NCI-H146 treated with DMSO at 0.1 percent for 48 hours (cell line): ENCODE results near the gene NOG.

Source experiments
- DNase-seq: peaks from one replicate; lab custom pipeline; 2025; ENCODE audit not compliant: unreplicated experiment; lab: John Stamatoyannopoulos, UW

The NOG gene

GRCh38 chr17:56596691-56597494 lies 3.4 kb downstream of the NOG start:
- no peak for DNase-seq

GRCh38 chr17:56597495-56597990 lies 4.0 kb downstream of the NOG start:
- DNase-seq: no peak

GRCh38 chr17:56598466-56598865 lies 5.0 kb downstream of the NOG start:
- DNase-seq: no peak

GRCh38 chr17:56599088-56599487 lies 5.6 kb downstream of the NOG start:
- DNase-seq: no peak

- no peak for DNase-seq
Observed at GRCh38 chr17:56599566-56599965, 6.1 kb downstream of the NOG start.

- no peak for DNase-seq
Observed at GRCh38 chr17:56600256-56600655, 6.8 kb downstream of the NOG start.

- no peak for DNase-seq
Observed at GRCh38 chr17:56601591-56601990, 8.1 kb downstream of the NOG start.

GRCh38 chr17:56602292-56603130 lies 9.0 kb downstream of the NOG start:
- DNase-seq: no peak

GRCh38 chr17:56603486-56604238 lies 10.2 kb downstream of the NOG start:
- no peak for DNase-seq

GRCh38 chr17:56604691-56605290 lies 11.3 kb downstream of the NOG start:
- DNase-seq: no peak

- DNase-seq: no peak
Observed at GRCh38 chr17:56608944-56609343, 15.4 kb downstream of the NOG start.

- no peak for DNase-seq
Observed at GRCh38 chr17:56610321-56610720, 16.8 kb downstream of the NOG start.

GRCh38 chr17:56613131-56613530 lies 19.6 kb downstream of the NOG start:
- DNase-seq: no peak

GRCh38 chr17:56614522-56614921 lies 21.0 kb downstream of the NOG start:
- DNase-seq: no peak

- DNase-seq: no peak
Observed at GRCh38 chr17:56616239-56616638, 22.7 kb downstream of the NOG start.

- DNase-seq: no peak
Observed at GRCh38 chr17:56623383-56623782, 29.9 kb downstream of the NOG start.

GRCh38 chr17:56624309-56624708 lies 30.8 kb downstream of the NOG start:
- no peak for DNase-seq

GRCh38 chr17:56624912-56625311 lies 31.4 kb downstream of the NOG start:
- no peak for DNase-seq

- DNase-seq: no peak
Observed at GRCh38 chr17:56629531-56630075, 36.1 kb downstream of the NOG start.

- no peak for DNase-seq
Observed at GRCh38 chr17:56630202-56630601, 36.7 kb downstream of the NOG start.

GRCh38 chr17:56633681-56634080 lies 40.2 kb downstream of the NOG start:
- DNase-seq: no peak
